ENCODE data around the gene TRMT6. TPM values are rescaled to one million over a fixed set of nuclear protein-coding genes. Genes with fewer than 3 reads are reported as not detected.

The TRMT6 gene
- total RNA-seq, 1 experiment from 2014 or later: 17.3 TPM

DNA sequence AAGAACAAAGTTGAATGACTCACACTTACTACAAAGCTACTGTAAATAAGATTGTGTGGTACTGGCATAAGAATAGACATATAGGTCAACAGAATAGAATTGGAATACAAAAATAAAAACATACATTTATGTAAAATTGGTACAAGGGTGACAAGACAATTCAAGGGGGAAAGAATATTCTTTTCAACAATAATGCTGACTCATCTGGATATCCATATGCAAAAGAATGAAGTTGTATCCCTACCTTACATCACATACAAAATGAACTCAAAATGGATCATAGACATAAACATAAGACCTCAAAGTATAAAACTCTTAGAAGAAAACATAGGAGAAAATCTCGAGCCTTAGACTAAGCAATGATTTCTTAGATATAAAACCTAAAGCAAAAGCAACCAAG, 50.9 kb downstream of the TRMT6 start:
- no peak for DNase-seq (ENCODE audit: low spot score)

DNA sequence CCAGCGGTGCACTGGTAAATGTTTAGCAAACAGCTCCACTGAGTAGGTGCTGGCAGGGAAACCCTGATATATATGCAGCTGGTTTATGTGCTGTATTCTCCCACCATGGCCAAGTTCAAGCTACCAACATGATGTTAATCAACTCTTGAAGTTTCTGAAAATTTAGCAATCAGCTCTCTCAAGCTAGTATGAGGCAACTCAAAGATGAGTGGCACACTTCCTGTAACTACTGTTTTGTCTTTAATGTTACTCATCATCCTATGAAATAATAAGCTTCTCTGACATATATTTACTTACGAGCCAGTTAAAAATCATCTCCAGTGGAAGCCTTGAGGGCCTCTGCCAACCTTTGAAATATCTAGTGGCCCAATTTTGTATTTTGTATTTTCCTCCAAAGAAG, 54.7 kb downstream of the TRMT6 start:
- no peak for DNase-seq (ENCODE audit: low spot score)

DNA sequence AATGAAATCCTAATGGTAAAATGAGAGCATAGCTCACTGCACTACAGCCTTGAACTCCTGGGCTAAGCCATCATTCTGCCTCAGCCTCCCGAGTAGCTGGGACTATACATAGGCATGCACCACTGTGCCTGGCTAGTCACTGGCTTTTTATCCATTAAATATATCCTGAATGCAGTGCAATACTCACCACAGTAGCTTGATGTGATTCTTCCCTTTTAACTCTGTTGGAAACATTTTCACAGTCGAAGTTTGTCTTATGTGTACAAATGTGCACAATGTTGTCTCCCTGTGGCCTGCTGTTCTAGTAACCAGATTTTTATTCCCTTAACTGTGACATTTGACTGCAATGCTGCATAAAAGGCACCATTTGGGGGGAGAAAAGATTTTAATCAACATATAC, 56.7 kb downstream of the TRMT6 start:
- no peak for DNase-seq (ENCODE audit: low spot score)

DNA sequence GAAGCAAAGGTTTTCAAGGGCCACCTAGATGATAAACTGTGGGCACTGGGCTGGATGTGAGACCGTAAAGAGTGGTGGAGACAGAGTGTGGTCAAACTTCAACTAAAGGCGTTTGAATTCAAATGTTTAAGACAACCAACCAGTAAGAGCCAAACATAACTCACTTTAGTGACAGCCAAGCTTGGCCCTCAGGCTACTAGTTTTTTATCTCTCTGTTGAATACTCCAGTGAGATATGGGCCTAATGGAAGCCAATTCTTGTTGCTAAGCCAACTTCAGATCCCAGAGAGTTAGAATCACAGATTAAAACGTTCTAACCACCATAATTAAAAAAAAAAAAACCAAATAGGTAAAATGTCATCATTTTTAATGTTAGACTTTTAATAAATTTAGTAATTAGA, 57.3 kb downstream of the TRMT6 start:
- DNase-seq (ENCODE audit: low spot score): no peak

DNA sequence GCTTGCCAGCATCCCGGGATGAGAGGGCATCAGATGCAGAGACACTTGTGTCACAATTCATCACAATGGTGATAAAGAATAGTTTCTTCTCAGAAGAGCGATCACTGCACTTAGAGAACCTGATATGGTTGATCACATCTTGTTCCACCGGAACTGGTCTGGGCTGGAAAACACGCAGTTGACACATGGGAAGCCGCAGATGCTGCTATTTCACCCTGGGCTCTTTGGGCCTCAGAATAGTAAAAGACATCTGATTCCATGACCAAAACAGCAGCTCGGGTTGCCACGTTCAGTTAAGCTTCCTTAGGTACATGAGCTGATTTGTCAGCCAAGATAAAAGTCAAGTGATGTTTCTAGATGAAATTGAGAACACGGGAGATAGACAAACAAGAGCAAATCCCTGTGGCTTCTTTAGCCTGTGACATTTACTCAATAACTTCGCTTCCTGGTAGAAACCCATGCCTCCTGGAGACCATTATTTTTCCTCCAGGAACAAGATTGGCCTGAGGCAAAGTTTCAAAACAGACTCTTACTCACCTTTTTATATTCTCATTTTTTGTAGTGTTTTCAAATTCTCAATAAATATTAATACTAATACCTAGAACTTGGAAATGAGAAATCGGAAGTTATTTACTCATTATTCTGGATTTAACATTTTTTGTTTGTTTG, 59.4 kb downstream of the TRMT6 start:
- DNase-seq (ENCODE audit: low spot score): no peak

DNA sequence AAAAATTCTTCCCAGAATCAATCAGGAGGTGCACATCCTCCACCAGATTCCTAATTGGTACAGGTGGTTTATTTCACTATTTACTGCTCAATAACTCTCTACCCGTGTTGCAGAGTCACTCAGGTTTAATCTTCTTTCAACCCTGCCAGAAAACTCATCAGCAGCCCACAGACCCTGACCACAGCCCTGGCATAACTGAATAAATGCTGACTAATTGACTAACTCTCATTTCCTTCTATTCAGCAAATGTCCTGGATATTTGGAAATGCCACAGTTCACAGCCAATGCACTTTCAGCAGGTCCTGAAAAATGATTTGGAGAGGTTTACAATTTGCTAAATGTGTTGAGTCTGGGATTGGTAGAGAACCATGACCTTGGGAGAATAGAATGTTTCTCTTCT, 62.3 kb downstream of the TRMT6 start:
- no peak for DNase-seq (ENCODE audit: low spot score)

DNA sequence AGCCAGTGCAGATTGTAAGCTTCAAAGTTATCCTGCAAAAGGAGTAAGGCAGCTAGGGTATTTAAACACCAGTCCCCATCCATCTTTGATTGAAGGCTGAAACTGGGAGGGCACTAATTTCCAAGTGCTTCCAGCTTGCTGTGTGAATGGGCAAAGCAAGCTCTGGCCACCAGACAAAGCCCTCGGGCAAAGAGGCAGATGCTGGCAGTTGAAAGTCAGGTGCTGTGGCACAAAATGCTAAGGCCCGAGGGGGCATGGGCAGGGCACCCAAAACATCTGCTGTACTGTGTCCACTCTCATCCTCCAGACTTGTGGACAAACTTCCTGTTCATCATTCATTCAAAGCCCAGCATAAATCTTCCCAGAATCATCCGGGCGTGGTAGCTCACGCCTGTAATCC, 62.9 kb downstream of the TRMT6 start:
- DNase-seq (ENCODE audit: low spot score): no peak

Other genes starting within 250 kb of the TRMT6 start
- gene SHLD1, start 200.1 kb downstream of the TRMT6 start, total RNA-seq (2014; rRNA removed; shearing (Covaris generic)): 4.3 and 6.3 TPM in 2 replicates
- gene CHGB, start 39.0 kb downstream of the TRMT6 start, total RNA-seq (2014; rRNA removed; shearing (Covaris generic)): 0.02 and 0.21 TPM in 2 replicates
- 17.4 and 21.6 TPM in 2 replicates for gene MCM8, start 119 bp upstream of the TRMT6 start, total RNA-seq (2014; rRNA removed; shearing (Covaris generic))
- gene CRLS1, start 55.6 kb upstream of the TRMT6 start, total RNA-seq (2014; rRNA removed; shearing (Covaris generic)): 53.5 and 74.6 TPM in 2 replicates
- not detected in 2 replicates for gene LRRN4, start 103.5 kb upstream of the TRMT6 start, total RNA-seq (2014; rRNA removed; shearing (Covaris generic))
- gene FERMT1, start 172.5 kb upstream of the TRMT6 start, total RNA-seq (2014; rRNA removed; shearing (Covaris generic)): 0.56 and 1.6 TPM in 2 replicates